Caco-2 (cell line): Measurements from ENCODE around the gene UBE2O. TPM values are rescaled to one million over a fixed set of nuclear protein-coding genes. Genes with fewer than 3 reads are reported as not detected.

Experiments
- BruUV-seq: library from RNA; stranded (reverse); fragments of 400-500 nt; replicated peaks from 2 replicates; lab custom pipeline; 2021; lab: Mats Ljungman, UMichigan
- CTCF ChIA-PET: fragments of 300-600 bp; sonication (Branson Sonifier 250); formaldehyde crosslinking; loops from one replicate; lab custom pipeline; 2022; ENCODE audit warnings: antibody characterized with exemption; lab: Charles Lee
- POLR2A ChIA-PET: fragments of 300-600 bp; sonication (Branson Sonifier 250); formaldehyde crosslinking; loops from one replicate; lab custom pipeline; 2022; ENCODE audit warnings: antibody characterized with exemption; lab: Charles Lee
- DNase-seq, 2 experiments: peaks; one replicate each; pipeline versions ENCODE4 v3.0.0 to v3.0.0-alpha.2; 2020 to 2022
- H3K27me3 ChIP-seq: replicated peaks from 2 replicates; pipeline ENCODE4 v1.6.0; 2011; ENCODE audit warnings: low read length; ENCODE audit not compliant: control insufficient read depth, insufficient read depth
- H3K36me3 ChIP-seq: 2 replicates; pipeline ENCODE4 v1.5.1; 2011; ENCODE audit warnings: low read length; ENCODE audit not compliant: control insufficient read depth, insufficient read depth
- H3K4me1 ChIP-seq: fragments of 250-450 bp; sonication (Bioruptor Pico); 2 replicates; pipeline ENCODE4 v1.5.1; 2020; ENCODE audit warnings: mild to moderate bottlenecking
- H3K4me3 ChIP-seq: 2 replicates; pipeline ENCODE4 v1.5.1; 2011; ENCODE audit warnings: low read depth, mild to moderate bottlenecking, control low read depth, low read length
- H3K9me3 ChIP-seq: fragments of 250-450 bp; sonication (Bioruptor Pico); 2 replicates; pipeline ENCODE4 v1.5.1; 2020; ENCODE audit warnings: mild to moderate bottlenecking, moderate library complexity
- H3K27ac Mint-ChIP-seq: one replicate; pipeline ENCODE4 v1.8.0; 2022; ENCODE audit warnings: mixed read lengths; ENCODE audit not compliant: unreplicated experiment
- H3K27me3 Mint-ChIP-seq: one replicate; pipeline ENCODE4 v1.8.0; 2022; ENCODE audit warnings: mixed read lengths; ENCODE audit not compliant: insufficient read depth, unreplicated experiment
- H3K36me3 Mint-ChIP-seq: one replicate; pipeline ENCODE4 v1.8.0; 2022; ENCODE audit warnings: mild to moderate bottlenecking, mixed read lengths; ENCODE audit not compliant: insufficient read depth, unreplicated experiment
- H3K4me1 Mint-ChIP-seq: one replicate; pipeline ENCODE4 v1.8.0; 2022; ENCODE audit warnings: low read depth, mixed read lengths; ENCODE audit not compliant: unreplicated experiment
- H3K4me3 Mint-ChIP-seq: one replicate; pipeline ENCODE4 v1.8.0; 2022; ENCODE audit warnings: mild to moderate bottlenecking, moderate library complexity, mixed read lengths; ENCODE audit not compliant: unreplicated experiment
- H3K9me3 Mint-ChIP-seq: one replicate; pipeline ENCODE4 v1.8.0; 2022; ENCODE audit warnings: mixed read lengths; ENCODE audit not compliant: unreplicated experiment
- CTCF ChIP-seq, 2 experiments: fragments of 200-600 bp in 1 of 2; IDR thresholded peaks; 1 replicate in 1 of 2; 2 replicates in 1 of 2; pipeline versions ENCODE4 v1.5.1 to v1.8.0; 2011 to 2022; ENCODE audit warnings: antibody characterized with exemption in 1 of 2, control low read depth in 1 of 2, inconsistent platforms in 1 of 2, low read depth in 1 of 2, low read length in 1 of 2, mild to moderate bottlenecking in 1 of 2, moderate library complexity in 1 of 2; ENCODE audit not compliant: insufficient read depth in 1 of 2, severe bottlenecking in 1 of 2, unreplicated experiment in 1 of 2
- intact Hi-C: fragments of 100-400 bp; cut with micrococcal nuclease; formaldehyde crosslinking; loops from one replicate; pipeline ENCODE4 v1.10.0; 2022; ENCODE audit not compliant: unreplicated experiment
- total RNA-seq: library from RNA; stranded (reverse); gene quantifications from 2 replicates; pipeline ENCODE4 v1.2.3, GENCODE V29; 2022

UBE2O gene
- total RNA-seq, 1 experiment from 2014 or later = 37.6 TPM

- Mint-ChIP-seq H3K4me1 (no peaks in the 10 kb centered on the region), H3K36me3 (peaks cover 63% of the 10 kb centered on the region), H3K27ac (no peak overlapping the region), H3K27me3 (no peaks in the 10 kb centered on the region), H3K4me3 (no peak overlapping the region), H3K9me3 (no peaks in the 10 kb centered on the region)
- BruUV-seq = no TSS peak
- intact Hi-C loops = loop anchor here (1.0 kb wide), 1 partner anchor 95 kb away; no protein-coding TSS in a partner anchor
- no peaks in the 10 kb centered on the region for H3K27me3 ChIP-seq
- DNase-seq = peak; percentile 88 to 91
- H3K9me3 ChIP-seq = no peaks in the 10 kb centered on the region
- no peaks in the 10 kb centered on the region for H3K4me1 ChIP-seq
- H3K4me3 ChIP-seq = no peak overlapping the region
- CTCF ChIA-PET = interaction anchor here (0.6 to 3.2 kb wide), 24 partner anchors 8 to 118 kb away, joined by 3 to 49 read pairs (median 4); partner anchors contain the start of genes PRPSAP1 and SPHK1
- peaks cover 7% of the 10 kb centered on the region for H3K36me3 ChIP-seq
- POLR2A ChIA-PET = interaction anchor here (0.5 to 0.7 kb wide), 2 partner anchors 8 to 12 kb away, joined by 3 read pairs; no protein-coding TSS in a partner anchor
- TF ChIP-seq CTCF (IDR thresholded peaks at IDR 0.05; ENCODE audit: insufficient read depth in 1 of 2, low read depth in 1 of 2, low read length in 1 of 2, severe bottlenecking in 1 of 2, unreplicated experiment in 1 of 2) = peak; percentile 96 to 98
These were observed 55.0 kb downstream of the UBE2O start for GRCh38 chr17:76397687-76398522.

GRCh38 chr17:76397184-76397583 is 55.8 kb downstream of the UBE2O start:
- no peaks in the 10 kb centered on the region for H3K27me3 ChIP-seq
- Mint-ChIP-seq H3K27me3 (no peaks in the 10 kb centered on the region), H3K36me3 (peaks cover 56% of the 10 kb centered on the region), H3K27ac (no peak overlapping the region), H3K4me3 (no peak overlapping the region), H3K9me3 (no peaks in the 10 kb centered on the region), H3K4me1 (no peaks in the 10 kb centered on the region)
- no peak for TF ChIP-seq CTCF (IDR thresholded peaks at IDR 0.05; ENCODE audit: insufficient read depth in 1 of 2, low read depth in 1 of 2, low read length in 1 of 2, severe bottlenecking in 1 of 2, unreplicated experiment in 1 of 2)
- no peak overlapping the region for H3K4me3 ChIP-seq
- DNase-seq = no peak
- no peaks in the 10 kb centered on the region for H3K4me1 ChIP-seq
- BruUV-seq = no TSS peak
- intact Hi-C loops = no loop called here
- ChIA-PET CTCF (interaction anchor here (0.8 to 3.2 kb wide), 9 partner anchors 12 to 103 kb away, joined by 3 to 49 read pairs (median 5); partner anchors contain the start of genes PRPSAP1 and SPHK1), POLR2A (interaction anchor here (0.5 kb wide), 1 partner anchor 7 kb away, joined by 3 read pairs; no protein-coding TSS in a partner anchor)
- peaks cover 7% of the 10 kb centered on the region for H3K36me3 ChIP-seq
- H3K9me3 ChIP-seq = no peaks in the 10 kb centered on the region

- Histone ChIP-seq H3K9me3 (no peaks in the 10 kb centered on the region), H3K4me3 (no peak overlapping the region), H3K27me3 (no peaks in the 10 kb centered on the region), H3K4me1 (no peaks in the 10 kb centered on the region), H3K36me3 (peaks cover 9% of the 10 kb centered on the region)
- H3K4me1 Mint-ChIP-seq = no peaks in the 10 kb centered on the region
- no peak for TF ChIP-seq CTCF (IDR thresholded peaks at IDR 0.05; ENCODE audit: insufficient read depth in 1 of 2, low read depth in 1 of 2, low read length in 1 of 2, severe bottlenecking in 1 of 2, unreplicated experiment in 1 of 2)
- H3K27ac Mint-ChIP-seq = no peak overlapping the region
- CTCF ChIA-PET = interaction anchor here (0.7 kb wide), 1 partner anchor 91 kb away, joined by 3 read pairs; no protein-coding TSS in a partner anchor
- peaks cover 54% of the 10 kb centered on the region for H3K36me3 Mint-ChIP-seq
- no TSS peak for BruUV-seq
- H3K27me3 Mint-ChIP-seq = no peaks in the 10 kb centered on the region
- H3K4me3 Mint-ChIP-seq = no peak overlapping the region
- POLR2A ChIA-PET = no interaction called here
- no peaks in the 10 kb centered on the region for H3K9me3 Mint-ChIP-seq
- intact Hi-C loops = no loop called here
- no peak for DNase-seq
These were observed 57.0 kb downstream of the UBE2O start for GRCh38 chr17:76395980-76396379.
